GM19328 (cell line): ENCODE measurements around the gene DICER1.
"Not testable (repeated sequence)": the region's sequence is repeated elsewhere in the genome, so short reads cannot be mapped to it uniquely, and the experiment has no call there.

Source experiments
- ATAC-seq: cut with Tn5 transposase; IDR thresholded peaks from one replicate; pipeline ENCODE4 v1.9.1; 2021; ENCODE audit warnings: mild to moderate bottlenecking, moderate library complexity; ENCODE audit not compliant: unreplicated experiment

DICER1 gene

DNA sequence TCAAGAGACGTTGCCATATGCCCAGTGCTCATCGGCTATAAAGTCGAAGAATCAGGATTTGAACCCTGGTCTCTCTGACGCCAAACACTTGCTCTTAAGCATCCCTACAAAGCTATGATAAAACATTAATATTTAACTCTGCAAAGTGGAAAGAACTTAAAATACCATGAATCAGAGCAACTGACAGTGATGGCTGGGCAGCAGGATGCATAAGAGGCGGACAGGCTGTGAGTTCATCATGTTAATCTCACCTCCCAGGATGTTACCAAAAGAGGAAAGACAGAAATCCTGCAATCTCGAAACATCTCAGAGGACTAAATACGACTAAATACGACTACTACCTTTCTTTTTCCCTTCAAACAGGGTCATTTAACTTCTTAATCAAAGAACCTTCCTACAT lies 5.8 kb downstream of the DICER1 start:
- no peak for ATAC-seq

DNA sequence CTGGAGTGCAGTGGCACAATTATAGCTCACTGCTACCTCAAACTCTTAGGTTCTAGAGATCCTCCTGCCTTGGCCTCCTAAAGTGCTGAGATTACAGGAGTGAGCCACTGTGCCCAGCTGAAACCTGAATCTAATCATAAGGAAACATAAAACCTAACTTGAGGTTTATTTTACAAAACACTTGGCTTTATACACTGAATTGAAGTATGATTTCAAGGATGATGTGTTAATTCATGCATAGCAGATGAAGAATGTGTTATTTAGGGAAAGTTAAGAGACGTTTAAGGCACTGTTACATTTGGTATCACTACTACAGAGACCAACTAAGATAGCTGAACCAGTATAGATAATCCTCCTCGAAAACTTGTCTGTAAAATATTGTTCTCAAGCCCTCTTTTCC lies 6.4 kb downstream of the DICER1 start:
- no peak for ATAC-seq

DNA sequence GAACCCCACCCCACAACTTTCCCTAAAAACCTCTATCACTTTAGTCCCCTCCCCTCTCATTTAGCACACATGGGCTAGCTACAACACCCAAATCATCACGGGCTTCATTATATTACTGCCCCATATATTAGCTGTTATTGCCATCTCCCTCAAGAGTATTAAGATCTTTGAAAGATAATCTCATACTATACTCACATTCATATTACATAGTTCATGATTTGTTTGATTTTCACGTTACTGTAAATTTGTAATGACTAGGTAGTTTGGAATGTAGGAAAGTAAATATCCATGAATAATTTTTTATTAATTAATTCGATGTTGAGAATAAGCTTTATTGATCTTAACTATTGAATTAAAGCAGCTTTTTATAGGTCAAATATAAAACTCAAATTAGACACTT lies 7.9 kb downstream of the DICER1 start:
- ATAC-seq: no peak

DNA sequence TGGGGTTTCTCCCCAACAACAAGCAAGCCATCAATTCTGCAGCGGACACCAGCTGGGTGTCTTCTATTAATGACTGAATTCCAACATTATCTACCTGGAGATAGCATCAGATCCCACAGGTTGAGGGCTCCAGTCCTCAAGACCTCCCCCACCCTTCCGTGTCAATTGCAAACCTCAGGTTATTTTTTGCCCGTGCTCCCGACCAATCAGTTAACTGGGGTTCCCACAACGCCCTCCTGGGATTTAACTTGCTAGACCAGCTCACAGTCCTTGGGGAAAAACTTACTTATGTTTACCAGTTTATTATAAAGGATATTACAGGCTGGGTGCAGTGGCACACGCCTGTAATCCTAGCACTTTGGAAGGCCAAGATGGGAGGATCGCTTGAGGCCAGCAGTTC lies 9.7 kb downstream of the DICER1 start:
- ATAC-seq: no peak

DNA sequence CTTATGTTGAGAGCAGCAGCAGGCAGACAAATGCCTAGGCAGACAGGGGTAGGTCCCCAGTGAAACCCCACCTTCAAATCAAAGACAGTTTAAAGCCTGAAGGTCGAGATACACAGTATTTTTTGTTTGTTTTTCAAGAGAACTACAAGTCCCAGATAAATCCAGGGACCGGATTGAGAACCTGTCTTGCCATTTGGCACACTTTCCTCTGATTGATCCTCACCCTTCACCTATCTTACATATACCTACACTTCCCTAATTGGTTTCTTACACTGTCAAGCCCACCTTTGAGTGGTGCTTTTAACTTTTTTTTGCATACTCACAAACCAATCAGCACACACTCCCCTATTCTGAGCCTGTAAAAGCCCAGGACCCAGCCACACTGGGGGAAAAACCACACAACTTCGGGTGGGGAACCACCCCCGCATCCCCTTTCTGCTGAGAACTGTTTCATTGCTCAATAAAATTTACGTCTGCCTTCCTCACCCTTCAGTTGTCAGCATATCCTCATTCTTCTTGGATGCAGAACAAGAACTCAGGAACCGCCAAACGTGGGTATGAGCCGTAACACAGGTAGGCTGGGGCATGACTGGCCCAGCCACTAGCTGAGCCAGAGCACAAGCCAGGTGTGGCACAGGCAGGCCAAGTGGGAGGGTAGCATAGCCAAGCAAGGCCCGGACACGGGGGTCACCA lies 11.1 kb downstream of the DICER1 start:
- no peak for ATAC-seq

DNA sequence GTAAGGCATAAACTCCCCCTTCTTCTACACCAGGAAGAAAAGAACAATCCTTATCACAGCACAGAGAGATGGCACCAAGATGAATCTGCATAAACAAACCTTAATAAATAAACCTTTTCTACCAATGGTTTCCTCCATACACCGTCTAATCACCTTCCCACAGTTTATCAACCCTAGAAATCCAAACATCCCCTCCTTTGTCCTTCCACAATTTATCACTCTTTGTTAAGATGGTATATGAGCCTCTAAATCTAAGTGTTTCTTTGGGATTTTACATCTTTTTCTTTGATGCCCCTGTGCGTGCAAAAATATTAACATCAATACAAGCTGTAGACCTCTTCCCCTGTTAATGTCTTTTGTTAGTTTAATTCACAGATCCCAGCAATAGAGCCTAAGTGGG lies 12.5 kb downstream of the DICER1 start:
- ATAC-seq: no peak

DNA sequence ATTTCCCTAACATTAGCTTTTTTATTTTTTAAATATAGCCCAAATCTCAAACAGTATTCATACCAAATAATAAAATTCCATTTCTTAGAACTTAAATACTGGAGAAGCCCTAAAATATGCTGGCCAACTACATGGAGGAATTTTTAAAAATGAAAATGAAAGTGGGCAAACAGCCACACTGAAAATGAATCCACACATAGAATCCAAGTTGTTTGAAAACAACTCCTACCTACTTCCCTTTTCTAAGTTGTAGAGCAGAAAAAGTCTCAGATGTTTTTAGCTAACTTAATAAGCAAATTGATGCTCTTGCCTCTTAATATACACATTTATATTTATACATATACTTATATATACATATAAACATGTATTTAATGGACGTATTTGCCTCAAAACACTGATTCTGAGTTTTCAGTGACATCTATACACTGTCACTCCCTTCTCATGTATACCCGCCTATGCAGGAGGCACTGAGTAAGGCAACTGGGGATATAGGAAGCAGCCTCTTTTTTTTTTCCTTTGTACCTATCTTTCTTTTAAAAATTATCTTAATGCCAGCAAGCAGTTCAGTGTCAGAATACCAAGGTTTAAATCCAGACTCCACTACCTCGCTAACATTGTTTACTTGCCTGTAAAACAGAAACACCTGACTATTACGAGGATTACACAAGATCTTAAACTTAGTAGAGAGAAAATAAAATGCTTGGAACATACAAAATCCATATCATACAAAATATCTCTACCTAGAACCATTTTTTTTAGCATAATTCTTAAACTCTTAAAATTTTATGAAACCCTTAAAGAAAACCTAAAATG lies 13.3 kb downstream of the DICER1 start:
- ATAC-seq: no peak

DNA sequence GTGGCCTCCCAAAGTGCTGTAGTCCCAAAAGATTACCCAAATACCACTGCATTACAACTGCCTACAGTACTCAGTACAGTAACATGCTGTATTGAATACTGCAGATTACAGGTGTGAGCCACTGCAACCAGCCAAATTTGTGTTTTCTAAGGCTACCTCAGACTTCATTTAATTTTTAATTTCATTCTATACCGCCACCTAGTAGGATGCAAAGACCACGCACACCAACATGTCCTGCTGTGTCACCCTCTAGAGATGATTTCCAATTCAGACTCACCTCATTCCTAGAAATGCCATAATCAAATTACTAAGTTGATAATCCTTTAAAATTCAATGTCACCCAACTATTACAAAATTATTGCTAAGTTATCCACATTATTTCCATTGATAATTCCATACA lies 15.1 kb downstream of the DICER1 start:
- no peak for ATAC-seq

DNA sequence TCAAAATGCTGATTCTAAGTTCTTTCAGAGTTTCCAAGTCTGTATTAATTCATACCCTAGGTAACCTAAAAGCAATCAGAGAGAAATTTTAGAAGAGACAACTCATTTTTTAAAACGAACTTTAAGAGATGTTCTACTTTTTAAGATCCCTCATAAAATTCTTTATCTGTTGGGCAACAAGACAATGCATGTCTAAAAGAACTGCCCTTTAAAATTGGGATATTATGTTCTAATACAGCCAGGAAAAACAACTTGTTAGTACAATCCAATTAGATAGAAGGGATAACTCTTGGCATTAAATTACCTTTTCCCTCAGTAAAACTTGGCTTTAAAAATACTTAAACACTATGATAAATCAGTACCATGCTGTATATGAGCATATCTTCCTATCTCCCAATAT lies 15.6 kb downstream of the DICER1 start:
- no peak for ATAC-seq

DNA sequence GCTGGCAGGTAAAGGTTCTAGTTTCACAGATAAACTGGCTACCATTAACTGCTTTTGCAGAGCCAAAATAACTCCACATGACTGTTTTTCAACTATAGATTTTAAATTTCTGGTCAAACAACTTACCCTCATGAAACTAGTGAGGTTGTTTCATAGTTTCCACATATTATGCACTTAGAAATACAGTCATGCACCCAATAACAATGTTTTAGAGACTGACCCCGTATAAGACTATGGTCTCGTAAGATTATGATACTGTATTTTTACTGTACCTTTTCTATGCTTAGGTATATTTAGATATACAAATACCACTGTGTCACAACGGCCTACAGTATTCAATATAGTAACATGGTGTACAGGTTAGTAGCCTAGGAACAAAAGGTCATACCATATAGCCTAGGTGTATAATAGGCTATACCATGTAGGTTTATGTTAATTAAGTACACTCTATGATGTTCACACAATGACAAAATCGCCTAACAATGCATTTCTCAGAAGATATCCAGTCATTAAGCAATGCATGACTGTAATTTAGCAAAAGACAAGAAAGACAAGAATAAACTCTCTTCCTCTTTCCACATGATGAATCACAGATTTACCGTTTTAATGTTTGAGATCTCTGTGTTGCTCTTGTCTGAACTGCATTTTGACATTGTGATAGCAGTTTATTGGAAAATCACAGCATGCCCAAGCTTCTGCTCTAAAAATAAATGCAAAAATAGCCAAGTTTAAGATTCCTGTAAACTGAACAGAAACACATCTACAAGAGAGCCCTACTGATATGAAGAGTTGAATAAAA lies 17.1 kb downstream of the DICER1 start:
- ATAC-seq: no peak

DNA sequence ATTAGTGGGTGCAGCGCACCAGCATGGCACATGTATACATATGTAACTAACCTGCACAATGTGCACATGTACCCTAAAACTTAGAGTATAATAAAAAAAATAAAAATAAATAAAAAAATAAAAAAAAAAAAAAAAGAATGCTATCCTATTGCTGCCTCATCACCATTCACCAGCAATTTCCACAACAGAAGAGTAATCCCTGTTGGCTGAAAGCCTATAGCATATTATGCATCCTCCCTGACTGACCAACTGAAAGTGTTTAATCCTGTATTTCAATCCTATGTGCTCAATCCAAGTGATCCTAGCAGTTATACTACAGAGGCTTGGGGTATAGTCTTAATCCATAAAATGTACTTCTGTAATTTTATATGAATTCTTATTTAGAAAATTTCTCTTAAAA lies 18.5 kb downstream of the DICER1 start:
- ATAC-seq: no peak

DNA sequence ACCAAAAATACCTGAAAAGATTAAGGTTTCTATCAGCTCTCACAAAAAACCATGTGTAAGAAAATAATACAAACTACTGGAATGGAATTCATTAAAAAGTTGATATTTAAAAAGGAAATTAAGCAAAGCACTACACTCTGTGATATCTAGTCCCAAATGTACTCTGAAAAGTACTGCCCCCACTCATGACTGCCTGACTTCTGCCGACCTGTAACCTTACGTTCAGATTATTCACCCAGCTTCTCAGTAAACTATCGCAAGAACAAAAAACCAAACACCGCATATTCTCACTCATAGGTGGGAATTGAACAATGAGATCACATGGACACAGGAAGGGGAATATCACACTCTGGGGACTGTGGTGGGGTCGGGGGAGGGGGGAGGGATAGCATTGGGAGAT lies 18.9 kb downstream of the DICER1 start:
- ATAC-seq: not testable (repeated sequence)

DNA sequence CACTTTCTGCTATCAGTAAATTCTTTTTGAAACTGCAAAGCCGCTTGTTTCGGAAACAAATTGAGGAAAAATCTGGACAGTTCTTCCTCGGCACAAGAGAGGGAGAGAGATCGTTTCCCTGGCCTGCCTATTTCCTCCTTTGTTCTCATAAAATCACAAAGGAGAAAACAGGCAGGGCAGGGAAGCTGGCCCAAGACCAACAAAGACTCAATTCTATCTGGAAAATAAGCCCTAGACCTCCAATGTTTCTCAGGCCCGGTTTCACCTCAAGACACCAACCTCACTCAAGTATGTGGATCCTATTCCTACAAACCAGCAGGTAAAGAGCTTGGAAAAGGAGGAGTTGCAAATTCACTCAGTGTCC lies 19.5 kb downstream of the DICER1 start:
- no peak for ATAC-seq

DNA sequence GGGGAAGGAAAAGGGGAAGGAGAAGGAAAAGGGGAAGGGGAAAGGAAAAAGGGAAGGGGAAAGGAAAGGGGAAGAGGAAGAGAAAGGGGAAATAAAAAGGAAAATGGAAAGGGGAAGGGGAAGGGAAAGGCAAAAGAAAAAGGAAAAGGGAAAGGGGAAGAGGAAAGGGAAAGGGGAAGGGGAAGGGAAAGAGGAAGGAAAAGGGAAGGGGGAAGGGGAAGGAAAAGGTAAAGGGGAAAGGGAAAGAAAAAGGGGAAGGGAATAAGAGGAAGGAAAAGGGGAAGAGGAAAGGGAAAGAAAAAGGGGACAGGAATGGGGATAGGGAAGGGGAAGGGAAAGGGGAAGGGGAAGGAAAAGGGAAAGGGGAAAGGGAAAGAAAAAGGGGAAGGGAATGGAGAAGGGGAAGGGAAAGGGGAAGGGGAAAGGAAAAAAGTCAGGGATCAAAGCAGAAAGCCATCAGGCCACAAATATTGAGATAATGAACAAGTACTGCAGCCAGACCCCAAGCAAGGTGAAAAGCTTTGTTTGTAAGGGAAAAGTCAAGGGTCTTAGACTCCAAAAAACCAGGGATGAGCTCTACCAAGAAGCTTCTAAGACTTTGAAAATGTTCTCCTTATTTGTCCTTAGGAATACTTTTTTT lies 20.0 kb downstream of the DICER1 start:
- ATAC-seq: no peak

DNA sequence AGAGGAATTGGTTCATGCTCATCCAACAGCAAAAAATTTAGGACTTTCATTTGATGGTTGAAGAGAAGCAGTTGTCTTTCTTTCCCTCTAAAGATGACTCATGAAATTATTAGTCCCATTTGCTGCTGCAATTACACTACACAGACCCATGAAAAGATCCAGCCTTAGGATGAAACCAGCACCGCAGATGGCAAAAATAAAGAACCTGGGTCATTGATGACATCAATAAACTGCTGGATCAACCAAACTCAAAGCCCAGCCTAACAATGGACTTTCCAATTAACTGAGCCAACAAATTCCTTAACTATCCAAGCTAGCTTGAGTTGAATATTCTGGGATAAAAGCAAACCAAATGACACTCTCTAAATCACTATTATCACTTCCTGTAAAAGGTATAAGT lies 20.7 kb downstream of the DICER1 start:
- no peak for ATAC-seq

DNA sequence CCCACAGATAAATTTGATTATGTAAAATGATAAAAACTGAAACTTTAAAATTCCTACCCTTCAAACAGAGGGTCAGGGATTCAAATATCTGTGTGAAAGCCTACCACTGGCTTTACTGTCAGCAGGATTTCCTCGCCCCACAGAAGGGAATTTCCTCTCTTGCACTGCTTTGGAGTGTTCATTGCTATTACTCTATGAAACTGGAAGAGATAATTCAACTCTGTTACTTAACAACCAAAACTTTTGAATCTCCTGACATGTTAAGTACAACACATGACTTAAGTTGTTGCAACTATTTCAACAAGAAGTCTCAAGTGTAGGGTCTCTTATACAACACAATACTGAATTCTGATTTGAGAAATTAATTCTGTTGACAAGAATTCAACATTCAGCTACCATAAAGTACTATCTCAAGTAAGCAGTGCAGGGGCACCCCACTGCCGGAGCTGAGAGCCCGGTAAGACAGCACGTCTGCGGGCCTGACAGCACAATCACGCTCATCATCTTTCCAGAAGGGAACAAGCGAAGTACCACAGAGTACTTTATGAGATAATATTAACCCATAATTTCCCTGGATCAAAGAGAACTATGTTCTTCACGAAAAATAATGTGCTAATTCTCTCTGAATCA lies 22.9 kb downstream of the DICER1 start:
- no peak for ATAC-seq

DNA sequence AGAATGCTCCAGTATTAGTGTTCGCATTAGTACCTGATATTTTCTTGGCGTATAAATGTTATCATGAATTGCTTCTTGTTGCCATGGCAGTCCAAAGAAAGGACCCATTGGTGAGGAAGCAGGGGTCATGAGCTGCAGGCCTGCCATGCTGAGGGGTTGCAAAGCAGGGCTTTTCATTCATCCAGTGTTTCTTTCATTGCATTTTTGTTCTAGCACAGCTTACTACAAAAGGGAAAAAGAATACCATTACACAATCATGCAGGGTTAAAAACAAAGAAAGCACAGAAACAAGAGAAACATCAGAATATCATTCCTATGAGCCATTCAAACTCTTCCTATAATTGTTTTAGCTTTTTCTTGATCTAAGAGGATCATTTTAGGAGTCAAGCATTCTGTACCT lies 24.0 kb downstream of the DICER1 start:
- ATAC-seq: no peak

DNA sequence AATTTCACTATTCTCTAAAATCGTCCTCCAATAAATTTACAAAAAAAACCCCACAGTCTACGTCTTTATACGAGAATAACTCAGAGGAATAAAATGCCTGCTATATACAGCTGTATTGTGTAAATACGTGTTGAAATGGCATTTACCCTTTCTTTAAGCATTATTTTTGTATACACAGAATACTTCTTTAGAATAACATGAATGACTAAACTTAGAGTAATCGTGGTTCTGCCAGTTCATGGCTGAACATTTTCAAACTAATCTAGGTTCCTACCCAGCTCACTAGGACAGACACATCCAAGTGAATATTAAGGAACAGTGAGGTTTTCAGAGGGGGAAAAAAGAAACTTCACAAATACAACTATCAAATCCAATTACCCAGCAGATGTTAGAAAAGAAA lies 24.6 kb downstream of the DICER1 start:
- no peak for ATAC-seq

DNA sequence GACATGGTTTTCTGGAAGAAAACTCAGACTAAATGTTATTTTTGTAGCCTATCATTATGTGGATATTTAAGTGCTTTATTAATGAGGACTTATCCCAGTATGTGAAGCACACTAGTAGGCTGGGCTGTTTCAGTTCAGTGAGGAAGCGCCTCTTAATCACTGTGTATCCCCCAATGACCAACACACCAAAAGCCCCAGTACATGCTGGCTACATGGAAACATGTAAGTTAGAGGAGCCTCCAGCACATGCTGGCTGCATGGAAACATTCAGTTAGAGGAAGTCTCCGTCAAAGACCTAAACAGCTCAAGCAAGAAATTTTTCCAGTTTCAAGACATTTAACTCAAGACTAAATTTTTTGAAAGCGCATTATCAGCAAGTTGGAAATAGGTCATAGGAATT lies 26.8 kb downstream of the DICER1 start:
- no peak for ATAC-seq

DNA sequence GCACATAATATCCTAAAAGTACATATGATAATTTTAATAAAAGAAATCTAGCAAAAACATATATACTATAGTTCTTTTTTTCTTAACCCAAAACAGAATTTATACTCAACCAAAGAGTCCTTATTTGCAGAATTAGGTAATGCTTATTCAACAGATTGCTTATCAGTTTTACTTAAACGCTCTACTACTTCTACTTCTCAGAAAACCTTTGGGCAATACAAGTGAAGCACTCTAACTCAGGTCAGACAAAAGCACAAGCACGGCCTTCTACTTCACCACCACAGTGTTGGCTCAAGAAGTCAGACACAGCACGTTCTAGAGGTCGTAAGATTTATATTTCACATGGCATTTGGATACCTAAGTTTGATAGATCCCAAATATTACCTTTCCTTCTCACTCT lies 29.2 kb downstream of the DICER1 start:
- ATAC-seq: no peak

DNA sequence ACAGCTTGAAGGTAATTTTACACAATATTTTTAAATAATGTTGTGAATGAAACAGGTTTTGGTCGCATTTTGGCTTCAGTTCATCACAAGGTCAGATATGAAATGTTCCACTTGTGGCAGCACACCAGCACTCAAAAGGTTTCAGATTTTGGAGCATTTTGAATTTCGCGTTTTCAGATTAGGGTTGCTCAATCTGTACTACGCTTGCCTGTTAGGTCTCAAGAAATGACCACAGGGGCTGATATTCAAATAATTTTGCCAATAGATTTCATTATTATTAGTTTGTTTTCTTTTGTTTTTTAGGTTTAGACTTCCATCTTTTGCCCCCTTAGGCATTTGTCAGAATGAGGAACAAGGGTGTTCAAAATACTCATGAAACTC lies 29.8 kb downstream of the DICER1 start:
- no peak for ATAC-seq
